K562 (cell line): ENCODE measurements around the gene ANAPC16. TPM values are rescaled to one million over a fixed set of nuclear protein-coding genes. Genes with fewer than 3 reads are reported as not detected.

ENCODE experiments used
- ATAC-seq: fragments of 200-7000 bp; cut with Tn5 transposase; 3 replicates; pipeline ENCODE4 v1.9.1; 2020; ENCODE audit warnings: moderate library complexity
- BruUV-seq: library from RNA; stranded (reverse); fragments of 400-500 nt; replicated peaks from 2 replicates; lab custom pipeline; 2021; lab: Mats Ljungman, UMichigan
- CTCF ChIA-PET: fragments of 300-600 bp; formaldehyde crosslinking; extraction: SDS; loops from one replicate; lab custom pipeline; 2021; ENCODE audit warnings: low intra/inter-chr PET ratio; lab: Yijun Ruan, JAX
- POLR2A ChIA-PET: fragments of 300-600, 350-650 bp; sonication (Branson Sonifier 250); formaldehyde crosslinking; extraction: SDS; loops from one replicate; lab custom pipeline; 2021; ENCODE audit warnings: antibody characterized with exemption, inconsistent platforms; lab: Yijun Ruan, JAX
- DNase-seq, 4 experiments: peaks; one replicate each; pipeline versions ENCODE4 v3.0.0 to v3.0.0-alpha.2; 2011 to 2018; ENCODE audit warnings: low spot score in 3 of 4, mixed read lengths in 3 of 4; ENCODE audit errors: extremely low read depth in 1 of 4
- FAIRE-seq: peaks from 2 replicates; lab custom pipeline; 2011; peaks lifted over from hg19 to GRCh38; lab: Jason Lieb, UNC
- H2AFZ ChIP-seq: 2 replicates; pipeline ENCODE4 v1.6.0; 2011; ENCODE audit warnings: low read depth, low read length, control low read depth, inconsistent platforms
- H3K27ac ChIP-seq: fragments of 200-600 bp; 3 replicates; pipeline ENCODE4 v1.8.0; 2011; ENCODE audit warnings: low read depth, mild to moderate bottlenecking, control low read depth, inconsistent platforms, low read length, moderate library complexity, mixed read lengths; ENCODE audit errors: extremely low read depth
- H3K27me3 ChIP-seq, 2 experiments: fragments of 300-600 bp in 1 of 2; 2 replicates in 1 of 2; 3 replicates in 1 of 2; pipeline versions ENCODE4 v1.6.0 to v1.8.0; 2011; ENCODE audit warnings: inconsistent platforms in 2 of 2, low read length in 2 of 2, mild to moderate bottlenecking in 1 of 2, mixed read lengths in 1 of 2, moderate library complexity in 1 of 2; ENCODE audit not compliant: control insufficient read depth in 2 of 2, insufficient read depth in 2 of 2
- H3K36me3 ChIP-seq: fragments of 300-600 bp; 3 replicates; pipeline ENCODE4 v1.8.0; 2011; ENCODE audit warnings: mild to moderate bottlenecking, low read length, inconsistent platforms; ENCODE audit not compliant: control insufficient read depth, insufficient read depth
- H3K4me1 ChIP-seq, 2 experiments: fragments of 200-600 bp in 1 of 2; replicated peaks in 1 of 2; 2 replicates in 1 of 2; 3 replicates in 1 of 2; pipeline versions ENCODE4 v1.5.1 to v1.8.0; 2011; ENCODE audit warnings: inconsistent platforms in 2 of 2, low read length in 2 of 2, mild to moderate bottlenecking in 1 of 2, mixed read lengths in 1 of 2, moderate library complexity in 1 of 2; ENCODE audit not compliant: control insufficient read depth in 2 of 2, insufficient read depth in 2 of 2
- H3K4me2 ChIP-seq: 2 replicates; pipeline ENCODE4 v1.6.1; 2011; ENCODE audit warnings: low read length, control low read depth, inconsistent platforms, mixed read lengths; ENCODE audit not compliant: insufficient read depth
- H3K4me3 ChIP-seq: fragments of 200-600 bp; sonication (generic), shearing (Covaris generic); 2 replicates; pipeline ENCODE4 v1.5.1; 2016; ENCODE audit warnings: control low read depth, inconsistent platforms
- H3K79me2 ChIP-seq: fragments of 200-600 bp; 3 replicates; pipeline ENCODE4 v1.8.0; 2011; ENCODE audit warnings: low read length, inconsistent platforms; ENCODE audit not compliant: control insufficient read depth, insufficient read depth
- H3K9ac ChIP-seq, 2 experiments: 2 replicates each; pipeline versions ENCODE4 v1.6.0 to v1.6.1; 2011; ENCODE audit warnings: low read depth in 2 of 2, low read length in 2 of 2, control low read depth in 1 of 2, inconsistent platforms in 1 of 2, mild to moderate bottlenecking in 1 of 2, mixed read lengths in 1 of 2; ENCODE audit not compliant: insufficient read depth in 1 of 2
- H3K9me1 ChIP-seq: one replicate; pipeline ENCODE4 v1.6.0; 2011; ENCODE audit warnings: inconsistent platforms, mild to moderate bottlenecking, low read length, moderate library complexity; ENCODE audit not compliant: control insufficient read depth, insufficient read depth
- H3K9me3 ChIP-seq: replicated peaks from 2 replicates; pipeline ENCODE4 v1.5.1; 2011; ENCODE audit warnings: low read depth, low read length, inconsistent platforms; ENCODE audit not compliant: control insufficient read depth, insufficient read depth
- H4K20me1 ChIP-seq: replicated peaks from 2 replicates; pipeline ENCODE4 v1.6.1; 2011; ENCODE audit warnings: low read length, inconsistent platforms, mixed read lengths; ENCODE audit not compliant: control insufficient read depth, insufficient read depth
- ARID1B ChIP-seq: fragments of 450-650 bp; IDR thresholded peaks from 2 replicates; pipeline ENCODE4 v1.6.1; 2016; ENCODE audit warnings: antibody characterized with exemption, mild to moderate bottlenecking, inconsistent platforms
- HDAC6 ChIP-seq: IDR thresholded peaks from 2 replicates; pipeline ENCODE4 v1.6.1; 2012; ENCODE audit warnings: low read depth, mild to moderate bottlenecking, control low read depth, inconsistent platforms, low read length, moderate library complexity
- KDM1A ChIP-seq, 2 experiments: fragments of 450-650 bp; IDR thresholded peaks; 2 replicates each; pipeline ENCODE4 v1.6.1; 2016; ENCODE audit warnings: mild to moderate bottlenecking in 2 of 2
- MCM7 ChIP-seq, 2 experiments: fragments of 450-650 bp; IDR thresholded peaks; 2 replicates each; pipeline ENCODE4 v1.6.1; 2016 to 2018
- PCBP1 ChIP-seq: fragments of 200-400 bp; formaldehyde crosslinking; IDR thresholded peaks from 2 replicates; pipeline ENCODE4 v1.6.1; 2018; ENCODE audit warnings: mild to moderate bottlenecking, low read depth, low read length; ENCODE audit not compliant: poor library complexity, severe bottlenecking
- ZFPM2 ChIP-seq: fragments of 250-450 bp; sonication (Bioruptor Pico); IDR thresholded peaks from 2 replicates; pipeline ENCODE4 v1.5.1; 2022; ENCODE audit warnings: mild to moderate bottlenecking
- WGBS: fragments of 100-300 bp; shearing (Covaris generic); methylation state at CpG from one replicate; pipeline ENCODE4 v1.1.6; 2016; ENCODE audit warnings: low coverage, mixed read lengths; ENCODE audit not compliant: insufficient coverage; ENCODE audit errors: missing lambda C conversion rate; 5-methylcytosine and 5-hydroxymethylcytosine counted together
- in situ Hi-C: fragments of 300-500 bp; cut with MboI; formaldehyde crosslinking; loops from 4 replicates; pipeline ENCODE4 v1.15.0; 2018; ENCODE audit warnings: inconsistent platforms, mixed read lengths
- intact Hi-C: fragments of 100-400 bp; cut with micrococcal nuclease; formaldehyde crosslinking; loops from 2 replicates; pipeline ENCODE4 v1.14.2; 2022
- polyA plus RNA-seq, 8 experiments: library from polyadenylated mRNA; depleted of rRNA in 4 of 8; stranded (reverse) in 5 of 8; unstranded in 3 of 8; fragments of >200 nt; fragmentation: Nextera tagmentation in 2 of 8; fragmentation: Illumina TruSeq in 1 of 8; extraction: Ambion mirVana in 2 of 8; extraction: Trizol in 1 of 8; gene quantifications; 2 replicates each; pipeline versions ENCODE4 v1.2.1 to v1.2.3, GENCODE V29; 2011 to 2014; ENCODE audit warnings: inconsistent platforms in 1 of 8, missing spikeins in 1 of 8
- total RNA-seq, 7 experiments: library from RNA; depleted of rRNA in 6 of 7; stranded (reverse); fragments of >200 nt in 6 of 7; fragmentation: Illumina TruSeq in 2 of 7; extraction: Trizol in 2 of 7; gene quantifications; 2 replicates each; pipeline versions ENCODE4 v1.2.1 to v1.2.3, GENCODE V29; 2011 to 2021; ENCODE audit warnings: low replicate concordance in 1 of 7
- TF ChIP-seq, protein P1 (sequence below): IDR thresholded peaks from 2 replicates; pipeline ENCODE4 v1.6.1; 2011; ENCODE audit not compliant: insufficient read length; ENCODE audit errors: extremely low read depth
- TF ChIP-seq, protein P2 (sequence below): fragments of 450-650 bp; conservative IDR thresholded peaks from 2 replicates; pipeline ENCODE4 v1.6.1; 2016; ENCODE audit warnings: missing genetic modification characterization, low read depth, mild to moderate bottlenecking, control low read depth, missing compliant biosample characterization
- TF ChIP-seq, protein P3 (sequence below), 2 experiments: fragments of 150-350 bp in 1 of 2; IDR thresholded peaks; 2 replicates each; pipeline ENCODE4 v1.6.1; 2012 to 2016; ENCODE audit warnings: low read depth in 2 of 2, low read length in 2 of 2, mild to moderate bottlenecking in 1 of 2, moderate library complexity in 1 of 2

Gene ANAPC16
- total and polyA plus RNA-seq, 9 of the 15 experiments (the other 6 are each of a cell fraction or from before 2014, with no cell fraction given) = 42.6 to 208 (median 108) TPM

DNA sequence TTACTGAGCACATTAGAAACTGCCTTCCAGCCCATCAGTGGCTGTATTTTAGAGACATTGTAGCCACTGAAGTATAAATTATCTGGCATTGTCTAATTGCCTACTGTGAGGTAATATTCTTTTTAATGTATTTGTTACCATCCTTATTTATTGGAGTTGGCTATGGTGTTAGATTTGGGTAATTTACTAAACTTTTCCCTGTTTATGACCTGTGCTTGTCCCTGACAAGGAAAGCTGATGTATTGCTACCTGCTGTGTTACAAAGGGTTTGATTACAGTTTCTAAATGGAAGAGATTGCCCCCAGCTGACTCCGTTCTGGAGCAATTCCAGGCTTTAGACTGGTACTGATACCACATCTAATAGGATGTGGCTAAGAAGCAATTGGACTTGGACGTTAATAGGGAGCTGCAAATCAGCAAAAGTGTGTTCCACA is 12.5 kb downstream of the ANAPC16 start (continued):
- TF ChIP-seq, protein P1, sequence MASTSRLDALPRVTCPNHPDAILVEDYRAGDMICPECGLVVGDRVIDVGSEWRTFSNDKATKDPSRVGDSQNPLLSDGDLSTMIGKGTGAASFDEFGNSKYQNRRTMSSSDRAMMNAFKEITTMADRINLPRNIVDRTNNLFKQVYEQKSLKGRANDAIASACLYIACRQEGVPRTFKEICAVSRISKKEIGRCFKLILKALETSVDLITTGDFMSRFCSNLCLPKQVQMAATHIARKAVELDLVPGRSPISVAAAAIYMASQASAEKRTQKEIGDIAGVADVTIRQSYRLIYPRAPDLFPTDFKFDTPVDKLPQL = no peak
- TF ChIP-seq HDAC6 = no peak
- TF ChIP-seq PCBP1 = no peak
- no peak for TF ChIP-seq ZFPM2

DNA sequence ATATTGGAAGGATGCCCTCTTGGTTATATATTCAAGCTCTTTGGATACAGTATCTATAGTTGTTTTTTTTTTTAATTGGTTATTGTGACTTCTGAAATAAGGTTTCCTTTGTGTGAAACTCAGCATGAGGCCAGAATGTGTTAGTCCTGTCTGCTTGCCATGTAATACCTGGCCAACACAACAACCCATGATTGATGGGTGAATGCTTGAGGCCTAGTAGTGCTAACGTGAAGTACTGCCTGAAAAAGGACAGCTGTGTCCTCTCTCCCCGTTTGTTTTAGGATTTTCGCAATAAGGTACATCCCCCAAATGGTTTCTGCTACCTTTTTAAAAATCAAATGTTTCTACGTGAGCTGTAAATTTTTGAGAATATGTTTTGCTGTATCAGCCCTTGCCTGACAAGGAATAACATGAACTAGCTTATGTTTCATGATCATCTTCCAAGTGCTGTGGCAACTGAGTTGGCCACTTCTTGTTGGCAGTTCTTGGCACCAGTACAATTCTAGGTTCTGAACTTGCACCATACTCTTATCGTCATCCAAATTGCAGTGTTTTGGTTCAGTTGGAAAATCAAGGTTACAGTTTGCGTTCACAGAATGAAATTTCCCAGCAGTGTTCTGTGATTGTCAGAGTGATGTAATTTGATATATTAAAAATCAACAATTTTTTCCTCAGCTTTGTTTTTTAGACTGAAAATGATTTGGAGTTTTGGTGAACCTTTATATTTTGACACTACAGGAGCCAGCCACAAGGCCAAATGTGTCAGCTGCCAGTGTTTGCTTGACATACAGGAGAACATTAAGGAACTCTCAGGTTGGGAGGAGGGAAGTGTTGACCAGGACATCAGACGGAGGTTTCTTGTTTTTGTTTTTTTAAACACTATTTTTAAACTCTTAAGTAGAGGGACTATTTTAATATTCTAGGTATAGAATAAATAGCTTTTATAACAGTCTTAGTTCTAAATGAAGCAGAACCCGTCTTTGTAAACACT is 13.7 kb downstream of the ANAPC16 start:
- ChIA-PET CTCF (no interaction called here), POLR2A (interaction anchor here (0.6 to 3.0 kb wide), 17 partner anchors 7 to 186 kb away, joined by 3 to 18 read pairs (median 4); partner anchors contain the start of genes ANAPC16, ASCC1 and DDIT4)
- no peak overlapping the region for H3K9ac ChIP-seq
- peaks cover 47% of the 10 kb centered on the region for H3K36me3 ChIP-seq
- H3K4me1 ChIP-seq = no peaks in the 10 kb centered on the region
- FAIRE-seq = peak; percentile 11
- DNase-seq = no peak
- H3K4me2 ChIP-seq = no peak overlapping the region
- H3K4me3 ChIP-seq = no peak overlapping the region
- H4K20me1 ChIP-seq = no peaks in the 10 kb centered on the region
- H3K9me1 ChIP-seq = no peaks in the 10 kb centered on the region
- no TSS peak for BruUV-seq
- no peaks in the 10 kb centered on the region for H3K27me3 ChIP-seq
- no peak overlapping the region for H2AFZ ChIP-seq
- in situ Hi-C loops = loop anchor here (10.0 kb wide), 1 partner anchor 325 kb away; no protein-coding TSS in a partner anchor
- 78% methylated on average over 8 of the region's 8 CpGs for WGBS
- intact Hi-C loops = no loop called here
- H3K27ac ChIP-seq = no peak overlapping the region
- peaks cover 29% of the 10 kb centered on the region; the same call in 2 of the 3 replicates for H3K79me2 ChIP-seq
- no peak for ATAC-seq
- no peaks in the 10 kb centered on the region for H3K9me3 ChIP-seq
- TF ChIP-seq KDM1A (IDR thresholded peaks at IDR 0.05) (no peak), MCM7 (IDR thresholded peaks at IDR 0.05) (no peak), ARID1B (no peak)
- TF ChIP-seq, protein P2, sequence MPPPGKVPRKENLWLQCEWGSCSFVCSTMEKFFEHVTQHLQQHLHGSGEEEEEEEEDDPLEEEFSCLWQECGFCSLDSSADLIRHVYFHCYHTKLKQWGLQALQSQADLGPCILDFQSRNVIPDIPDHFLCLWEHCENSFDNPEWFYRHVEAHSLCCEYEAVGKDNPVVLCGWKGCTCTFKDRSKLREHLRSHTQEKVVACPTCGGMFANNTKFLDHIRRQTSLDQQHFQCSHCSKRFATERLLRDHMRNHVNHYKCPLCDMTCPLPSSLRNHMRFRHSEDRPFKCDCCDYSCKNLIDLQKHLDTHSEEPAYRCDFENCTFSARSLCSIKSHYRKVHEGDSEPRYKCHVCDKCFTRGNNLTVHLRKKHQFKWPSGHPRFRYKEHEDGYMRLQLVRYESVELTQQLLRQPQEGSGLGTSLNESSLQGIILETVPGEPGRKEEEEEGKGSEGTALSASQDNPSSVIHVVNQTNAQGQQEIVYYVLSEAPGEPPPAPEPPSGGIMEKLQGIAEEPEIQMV (tag) = no peak
- TF ChIP-seq, protein P3, sequence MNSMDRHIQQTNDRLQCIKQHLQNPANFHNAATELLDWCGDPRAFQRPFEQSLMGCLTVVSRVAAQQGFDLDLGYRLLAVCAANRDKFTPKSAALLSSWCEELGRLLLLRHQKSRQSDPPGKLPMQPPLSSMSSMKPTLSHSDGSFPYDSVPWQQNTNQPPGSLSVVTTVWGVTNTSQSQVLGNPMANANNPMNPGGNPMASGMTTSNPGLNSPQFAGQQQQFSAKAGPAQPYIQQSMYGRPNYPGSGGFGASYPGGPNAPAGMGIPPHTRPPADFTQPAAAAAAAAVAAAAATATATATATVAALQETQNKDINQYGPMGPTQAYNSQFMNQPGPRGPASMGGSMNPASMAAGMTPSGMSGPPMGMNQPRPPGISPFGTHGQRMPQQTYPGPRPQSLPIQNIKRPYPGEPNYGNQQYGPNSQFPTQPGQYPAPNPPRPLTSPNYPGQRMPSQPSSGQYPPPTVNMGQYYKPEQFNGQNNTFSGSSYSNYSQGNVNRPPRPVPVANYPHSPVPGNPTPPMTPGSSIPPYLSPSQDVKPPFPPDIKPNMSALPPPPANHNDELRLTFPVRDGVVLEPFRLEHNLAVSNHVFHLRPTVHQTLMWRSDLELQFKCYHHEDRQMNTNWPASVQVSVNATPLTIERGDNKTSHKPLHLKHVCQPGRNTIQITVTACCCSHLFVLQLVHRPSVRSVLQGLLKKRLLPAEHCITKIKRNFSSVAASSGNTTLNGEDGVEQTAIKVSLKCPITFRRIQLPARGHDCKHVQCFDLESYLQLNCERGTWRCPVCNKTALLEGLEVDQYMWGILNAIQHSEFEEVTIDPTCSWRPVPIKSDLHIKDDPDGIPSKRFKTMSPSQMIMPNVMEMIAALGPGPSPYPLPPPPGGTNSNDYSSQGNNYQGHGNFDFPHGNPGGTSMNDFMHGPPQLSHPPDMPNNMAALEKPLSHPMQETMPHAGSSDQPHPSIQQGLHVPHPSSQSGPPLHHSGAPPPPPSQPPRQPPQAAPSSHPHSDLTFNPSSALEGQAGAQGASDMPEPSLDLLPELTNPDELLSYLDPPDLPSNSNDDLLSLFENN (IDR thresholded peaks at IDR 0.05; ENCODE audit: low read depth in 2 of 2, low read length in 2 of 2) = no peak
